SU-DHL-6 (cell line): Measurements from ENCODE around the gene C16orf89.

Source experiments
- CTCF ChIP-seq: fragments of 200-600 bp; sonication (generic); IDR thresholded peaks from one replicate; pipeline ENCODE4 v1.5.1; 2017; ENCODE audit warnings: antibody characterized with exemption, mild to moderate bottlenecking, low read length, moderate library complexity; ENCODE audit not compliant: insufficient read depth, poor library complexity, severe bottlenecking
- EZH2phosphoT487 ChIP-seq: fragments of 200-600 bp; sonication (generic), shearing (Covaris generic); conservative IDR thresholded peaks from 2 replicates; pipeline ENCODE4 v1.6.1; 2018; ENCODE audit warnings: mild to moderate bottlenecking, antibody characterized with exemption, low read length, moderate library complexity, mixed read lengths

DNA sequence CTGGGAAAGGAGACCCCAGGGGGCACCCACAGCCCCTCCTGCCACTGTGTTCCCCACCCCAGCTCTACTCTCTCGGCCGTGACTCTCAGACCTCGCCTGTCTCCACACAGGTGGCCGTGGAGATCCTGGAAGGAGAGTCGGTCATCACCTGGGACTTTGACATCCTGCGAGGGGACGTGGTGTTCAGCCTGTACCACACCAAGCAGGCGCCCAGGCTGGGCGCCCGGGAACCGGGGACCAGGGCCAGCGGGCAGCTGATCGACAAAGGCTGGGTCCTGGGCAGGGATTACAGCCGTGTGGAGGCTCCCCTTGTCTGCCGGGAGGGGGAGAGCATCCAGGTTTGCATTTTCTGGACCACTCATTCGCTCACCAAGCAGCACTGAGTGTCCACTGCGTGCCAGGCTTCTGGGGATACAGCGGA, 57.4 kb downstream of the C16orf89 start:
- no peak for TF ChIP-seq CTCF
- no peak for TF ChIP-seq EZH2phosphoT487
